GM18873 (cell line): Measurements from ENCODE around the gene HAGH.
"Not testable (repeated sequence)": the region's sequence is repeated elsewhere in the genome, so short reads cannot be mapped to it uniquely, and the experiment has no call there.

Source experiments
- ATAC-seq: cut with Tn5 transposase; IDR thresholded peaks from one replicate; pipeline ENCODE4 v1.9.1; 2021; ENCODE audit warnings: mild to moderate bottlenecking, moderate library complexity, moderate number of reproducible peaks; ENCODE audit not compliant: unreplicated experiment, low FRiP score

The HAGH gene

GRCh38 chr16:1815461-1815860 is 11.2 kb downstream of the HAGH start:
- ATAC-seq: no peak

- ATAC-seq: no peak
These were observed 13.9 kb downstream of the HAGH start for GRCh38 chr16:1812732-1813163.

- no peak for ATAC-seq
These were observed 16.1 kb downstream of the HAGH start for GRCh38 chr16:1810536-1810935.

DNA sequence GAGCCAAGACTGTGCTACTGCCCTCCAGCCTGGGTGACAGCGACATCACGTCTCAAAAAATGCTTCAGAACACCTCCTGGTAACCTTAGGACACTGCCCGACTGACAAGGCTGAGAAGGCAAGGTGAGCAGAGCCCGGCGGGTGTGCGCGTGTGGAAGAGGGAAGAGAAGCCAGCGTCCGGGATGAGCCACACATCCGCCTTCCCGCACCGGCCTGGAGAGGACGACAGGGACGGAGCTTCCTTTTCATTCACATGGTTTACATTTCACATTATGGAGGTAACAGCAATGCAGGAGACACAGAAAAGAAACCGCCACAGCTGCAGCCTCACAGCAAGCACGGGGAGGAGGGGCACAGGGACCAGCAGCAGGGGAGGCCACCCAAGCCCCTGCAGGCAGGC is 16.5 kb downstream of the HAGH start:
- ATAC-seq: no peak

GRCh38 chr16:1809281-1809801 is 17.3 kb downstream of the HAGH start:
- ATAC-seq: no peak

GRCh38 chr16:1808691-1809090 is 17.9 kb downstream of the HAGH start:
- no peak for ATAC-seq

GRCh38 chr16:1807626-1808025 is 19.0 kb downstream of the HAGH start:
- ATAC-seq: no peak

- no peak for ATAC-seq
These were observed 25.9 kb downstream of the HAGH start for GRCh38 chr16:1800701-1801100.

GRCh38 chr16:1799263-1799662 is 27.4 kb downstream of the HAGH start:
- ATAC-seq: not testable (repeated sequence)

DNA sequence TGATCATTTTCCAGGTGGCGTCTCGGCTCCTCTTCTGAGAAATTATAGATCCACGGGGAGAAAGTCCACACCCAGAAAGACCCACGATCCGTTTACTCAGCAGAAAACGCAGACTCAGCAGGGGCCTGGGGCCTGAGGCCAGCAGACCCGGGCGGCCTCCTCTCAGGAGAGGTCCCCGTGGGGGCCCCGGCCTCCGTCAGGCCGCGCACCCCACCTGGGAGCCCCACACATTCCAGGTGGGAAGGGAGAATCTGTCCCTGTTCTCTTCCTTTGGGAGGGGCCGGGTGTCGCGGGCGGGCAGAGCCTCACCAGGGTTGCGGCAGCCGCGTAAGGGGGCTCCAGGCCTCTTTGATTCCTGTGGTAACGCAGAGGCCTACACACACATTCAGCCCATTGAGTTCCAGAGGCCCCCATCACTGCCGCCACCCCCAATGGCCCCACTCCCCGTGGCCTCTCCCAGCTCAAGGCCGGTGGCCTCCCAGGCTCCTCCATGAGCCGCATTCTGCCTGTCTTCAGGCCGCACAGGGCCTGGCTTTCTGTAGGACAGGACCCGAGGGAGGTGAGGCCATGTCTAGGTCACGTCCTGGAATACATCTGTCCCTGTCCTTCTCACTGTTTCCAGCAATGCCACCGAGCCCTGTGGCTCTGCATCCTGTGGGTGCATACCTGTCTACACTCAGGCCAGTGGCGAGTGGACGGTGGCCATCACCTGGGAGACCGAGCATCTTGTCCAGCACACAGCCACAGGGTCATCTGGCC is 31.5 kb downstream of the HAGH start:
- no peak for ATAC-seq

GRCh38 chr16:1794221-1794871 is 32.3 kb downstream of the HAGH start:
- no peak for ATAC-seq

DNA sequence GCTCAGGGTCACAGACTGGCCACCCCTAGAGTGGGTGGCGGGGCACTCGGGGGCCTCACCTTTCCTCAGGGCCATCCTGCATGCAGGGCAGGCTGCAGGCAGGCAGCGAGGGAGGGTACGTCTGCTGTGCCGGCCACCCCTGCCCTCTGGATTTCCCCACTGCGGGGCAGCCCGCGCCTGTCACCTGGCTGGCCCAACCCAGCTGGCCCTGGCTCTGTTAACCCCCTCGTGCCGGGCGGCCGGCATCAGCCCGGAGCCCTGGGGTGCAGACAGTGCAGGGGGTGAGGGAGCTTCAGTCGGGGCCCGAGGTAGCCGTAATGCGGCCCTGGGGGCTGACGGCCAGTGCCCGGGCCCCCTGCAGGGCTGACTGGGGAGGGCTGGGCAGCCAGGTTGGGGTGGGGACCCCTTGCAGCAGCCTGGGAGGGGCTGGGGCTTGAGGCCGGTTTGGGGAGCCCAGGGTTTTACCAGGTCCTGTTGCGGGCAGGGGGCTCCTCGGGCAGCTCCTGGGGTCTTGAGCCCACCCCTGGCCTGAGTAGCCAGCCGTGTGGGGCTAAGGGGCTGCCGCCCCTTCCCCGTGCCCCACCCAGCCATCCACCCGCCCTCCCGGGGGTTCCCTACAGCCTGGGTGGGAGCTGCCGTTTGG is 32.9 kb downstream of the HAGH start, which contains the start of gene IGFALS:
IGFALS (minus strand) TSS at position 128 of the 643 bp plus-strand sequence; CDS start at position 75, 53 bp downstream.
- ATAC-seq: no peak

- ATAC-seq: no peak
These were observed 33.6 kb downstream of the HAGH start for GRCh38 chr16:1792836-1793577.

GRCh38 chr16:1791943-1792812 is 34.4 kb downstream of the HAGH start:
- no peak for ATAC-seq

DNA sequence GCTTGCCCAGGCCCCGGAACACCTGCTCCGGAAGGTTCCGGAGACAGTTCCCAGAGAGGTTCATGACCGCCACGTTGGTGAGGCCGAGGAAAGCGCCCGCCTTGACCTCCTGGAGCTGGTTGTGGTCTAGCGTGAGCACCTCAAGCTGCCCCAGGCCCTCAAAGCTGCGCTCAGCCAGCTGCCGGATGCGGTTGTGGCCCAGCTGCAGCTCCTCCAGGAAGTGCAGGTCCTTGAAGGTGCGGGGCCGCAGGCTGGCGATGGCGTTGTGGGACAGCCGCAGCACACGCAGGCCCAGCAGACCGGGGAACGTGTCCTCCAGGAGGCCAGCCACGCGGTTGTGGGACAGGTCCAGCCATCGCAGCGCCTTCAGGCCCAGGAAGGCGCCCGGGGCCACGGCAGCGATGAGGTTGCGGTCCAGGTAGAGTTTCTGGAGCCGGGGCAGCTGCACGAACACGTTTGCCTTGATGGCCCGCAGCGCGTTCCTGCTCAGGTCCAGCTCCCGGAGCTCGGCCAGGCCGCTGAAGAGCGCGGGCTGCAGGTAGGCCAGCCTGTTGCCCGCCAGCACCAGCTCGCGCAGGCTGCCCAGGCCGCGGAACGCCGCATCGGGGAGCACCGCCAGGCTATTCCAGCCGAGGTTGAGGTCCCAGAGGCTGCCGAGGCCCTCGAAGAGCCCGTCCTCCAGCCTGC is 35.2 kb downstream of the HAGH start:
- ATAC-seq: no peak

DNA sequence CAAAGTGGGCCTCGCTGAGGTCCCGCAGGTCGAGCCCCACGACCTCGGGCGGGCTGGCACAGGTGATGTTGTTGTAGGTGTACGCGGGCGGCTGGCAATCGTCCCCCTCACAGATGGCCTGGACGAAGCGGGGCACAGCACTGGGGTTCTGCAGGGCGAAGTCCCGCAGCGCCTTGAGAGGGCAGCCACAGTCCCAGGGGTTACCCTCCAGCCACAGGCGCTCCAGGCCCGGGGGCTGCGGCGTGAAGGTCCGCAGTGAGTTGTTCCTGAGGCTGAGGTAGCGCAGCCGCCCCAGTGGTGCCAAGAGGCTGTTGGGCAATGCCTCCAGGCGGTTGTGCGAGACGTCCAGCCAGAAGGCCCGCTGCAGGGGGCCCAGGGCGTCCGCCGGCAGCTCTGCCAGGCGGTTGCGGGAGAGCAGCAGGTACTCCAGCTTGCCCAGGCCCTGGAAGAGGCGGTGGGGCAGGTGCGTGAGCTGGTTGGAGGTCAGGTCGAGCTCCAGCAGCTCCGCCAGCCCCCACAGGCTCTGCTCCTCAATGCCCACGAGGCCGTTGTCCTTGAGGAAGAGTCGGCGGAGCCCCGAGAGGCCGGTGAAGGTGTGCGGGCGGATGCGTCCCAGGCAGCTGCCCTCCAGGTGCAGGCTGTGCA is 35.9 kb downstream of the HAGH start:
- ATAC-seq: no peak

- ATAC-seq: no peak
These were observed 36.4 kb downstream of the HAGH start for GRCh38 chr16:1790261-1790610.

DNA sequence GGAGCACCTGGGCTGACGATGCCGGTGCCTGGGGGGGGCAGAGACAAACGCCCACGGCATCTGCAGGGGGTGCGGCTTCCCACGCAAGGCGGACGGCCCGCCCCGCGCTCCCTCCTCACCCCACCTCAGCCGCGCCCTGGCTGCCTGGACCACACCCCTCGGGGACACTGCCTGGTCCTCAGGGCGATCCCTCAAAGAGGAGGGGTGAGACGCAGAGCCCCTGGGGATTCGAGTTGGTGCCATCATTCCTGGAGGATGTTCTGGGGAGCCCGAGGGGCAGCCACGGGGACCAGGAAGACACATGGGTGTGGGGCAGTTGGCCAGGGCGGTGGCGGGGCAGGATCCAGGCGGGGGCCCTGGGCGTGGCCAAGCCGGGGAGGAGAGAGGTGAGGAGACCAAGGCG is 37.0 kb downstream of the HAGH start:
- no peak for ATAC-seq

DNA sequence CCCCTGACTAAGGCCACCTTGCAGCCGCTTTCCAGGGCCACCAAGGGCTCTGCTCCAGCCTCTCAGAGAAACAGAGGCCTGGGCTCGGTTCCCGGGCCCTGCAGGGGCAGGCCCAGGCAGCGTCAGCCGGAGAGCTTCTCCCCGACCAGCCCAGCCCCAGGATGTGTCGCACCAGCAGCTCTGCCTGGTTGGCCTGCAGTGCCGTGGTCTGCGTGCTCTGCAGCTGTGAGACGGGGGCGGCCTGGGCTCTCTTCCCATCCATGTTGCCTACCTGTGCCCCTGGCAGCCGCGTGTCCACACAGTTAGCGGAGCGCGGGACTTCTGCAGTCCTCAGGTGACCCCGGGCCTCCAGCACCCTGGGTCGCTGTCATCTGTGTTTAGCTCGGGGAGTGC is 37.9 kb downstream of the HAGH start:
- no peak for ATAC-seq
